Vagina (tissue), 2 donors: ENCODE results near the gene TMEM17. TPM values are rescaled to one million over a fixed set of nuclear protein-coding genes. Genes with fewer than 3 reads are reported as not detected.

ENCODE experiments used
- DNase-seq, 2 donors: peaks; one replicate each; pipeline ENCODE4 v3.0.0-alpha.2; 2017; ENCODE audit errors: extremely low spot score in 2 of 2
- H3K27ac ChIP-seq: fragments of 200-600 bp; sonication (generic); one replicate; pipeline ENCODE4 v1.5.1; 2019
- H3K27me3 ChIP-seq: fragments of 200-600 bp; sonication (generic); one replicate; pipeline ENCODE4 v1.5.1; 2019
- H3K36me3 ChIP-seq, 2 donors: fragments of 200-600 bp; sonication (generic); one replicate each; pipeline ENCODE4 v1.5.1; 2017 to 2019
- H3K4me1 ChIP-seq: fragments of 200-600 bp; sonication (generic); one replicate; pipeline ENCODE4 v1.5.1; 2019
- H3K4me3 ChIP-seq, 2 donors: fragments of 200-600 bp; sonication (generic); 1 replicate in 1 of 2; 2 replicates in 1 of 2; pipeline ENCODE4 v1.5.1; 2016 to 2019
- H3K9me3 ChIP-seq: fragments of 200-600 bp; sonication (generic); one replicate; pipeline ENCODE4 v1.5.1; 2019
- POLR2A ChIP-seq, 2 donors: fragments of 450-650 bp; IDR thresholded peaks; one replicate each; pipeline ENCODE4 v1.6.1; 2017; ENCODE audit warnings: antibody characterized with exemption in 2 of 2, mild to moderate bottlenecking in 2 of 2, moderate library complexity in 2 of 2
- POLR2AphosphoS5 ChIP-seq, 2 donors: sonication (generic); formaldehyde crosslinking; IDR thresholded peaks; one replicate each; pipeline ENCODE4 v1.9.0; 2017; ENCODE audit warnings: antibody characterized with exemption in 2 of 2, mild to moderate bottlenecking in 2 of 2, low read depth in 1 of 2; ENCODE audit not compliant: insufficient read depth in 1 of 2
- intact Hi-C: fragments of 100-400 bp; cut with DNase I; formaldehyde crosslinking; loops from one replicate; pipeline ENCODE4 v1.15.1; 2023
- total RNA-seq: library from RNA; depleted of rRNA; stranded (reverse); fragments of >200 nt; gene quantifications from one replicate; pipeline ENCODE4 v1.2.3, GENCODE V29; 2016
- TF ChIP-seq, protein P1 (sequence below), 3 experiments: fragments of 450-650 bp in 2 of 3; fragments of 200-600 bp in 1 of 3; sonication (generic) in 1 of 3; IDR thresholded peaks; one replicate each; pipeline ENCODE4 v1.5.1; 2017 to 2019; ENCODE audit warnings: antibody characterized with exemption in 3 of 3, mild to moderate bottlenecking in 2 of 3, moderate library complexity in 2 of 3

TMEM17 gene
- total RNA-seq, 1 donor from 2014 or later: 0.98 TPM

DNA sequence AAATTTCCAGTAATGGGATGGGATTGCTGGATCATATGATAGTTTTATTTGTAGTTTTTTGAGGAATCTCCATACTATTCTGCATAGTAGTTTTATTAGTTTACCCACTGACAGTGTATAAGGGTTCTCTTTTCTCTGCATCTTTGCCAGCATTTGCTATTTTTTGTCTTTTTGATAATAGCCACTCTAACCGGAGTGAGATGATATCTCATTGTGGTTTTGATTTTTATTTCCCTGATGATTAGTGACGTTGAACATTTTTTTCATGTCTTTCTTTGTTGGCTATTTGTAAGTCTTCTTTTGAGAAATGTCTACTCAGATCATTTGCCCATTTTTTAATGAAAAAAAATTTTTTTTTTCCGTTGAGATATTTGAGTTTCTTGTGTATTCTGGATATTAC, 26.1 kb downstream of the TMEM17 start:
- Histone ChIP-seq H3K4me1 (peaks cover 36% of the 10 kb centered on the region), H3K9me3 (no peaks in the 10 kb centered on the region), H3K4me3 (no peak overlapping the region), H3K27ac (no peak overlapping the region), H3K36me3 (no peaks in the 10 kb centered on the region), H3K27me3 (no peaks in the 10 kb centered on the region)
- no peak for DNase-seq
- intact Hi-C loops: loop anchor here (10.0 kb wide), 1 partner anchor 225 kb away; the partner anchor contains the start of gene EHBP1
- no peak for TF ChIP-seq POLR2AphosphoS5 (IDR thresholded peaks at IDR 0.05; ENCODE audit: insufficient read depth in 1 of 2, low read depth in 1 of 2)
- TF ChIP-seq, protein P1, sequence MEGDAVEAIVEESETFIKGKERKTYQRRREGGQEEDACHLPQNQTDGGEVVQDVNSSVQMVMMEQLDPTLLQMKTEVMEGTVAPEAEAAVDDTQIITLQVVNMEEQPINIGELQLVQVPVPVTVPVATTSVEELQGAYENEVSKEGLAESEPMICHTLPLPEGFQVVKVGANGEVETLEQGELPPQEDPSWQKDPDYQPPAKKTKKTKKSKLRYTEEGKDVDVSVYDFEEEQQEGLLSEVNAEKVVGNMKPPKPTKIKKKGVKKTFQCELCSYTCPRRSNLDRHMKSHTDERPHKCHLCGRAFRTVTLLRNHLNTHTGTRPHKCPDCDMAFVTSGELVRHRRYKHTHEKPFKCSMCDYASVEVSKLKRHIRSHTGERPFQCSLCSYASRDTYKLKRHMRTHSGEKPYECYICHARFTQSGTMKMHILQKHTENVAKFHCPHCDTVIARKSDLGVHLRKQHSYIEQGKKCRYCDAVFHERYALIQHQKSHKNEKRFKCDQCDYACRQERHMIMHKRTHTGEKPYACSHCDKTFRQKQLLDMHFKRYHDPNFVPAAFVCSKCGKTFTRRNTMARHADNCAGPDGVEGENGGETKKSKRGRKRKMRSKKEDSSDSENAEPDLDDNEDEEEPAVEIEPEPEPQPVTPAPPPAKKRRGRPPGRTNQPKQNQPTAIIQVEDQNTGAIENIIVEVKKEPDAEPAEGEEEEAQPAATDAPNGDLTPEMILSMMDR (IDR thresholded peaks at IDR 0.05): no peak
- no peak for TF ChIP-seq POLR2A (IDR thresholded peaks at IDR 0.05)

DNA sequence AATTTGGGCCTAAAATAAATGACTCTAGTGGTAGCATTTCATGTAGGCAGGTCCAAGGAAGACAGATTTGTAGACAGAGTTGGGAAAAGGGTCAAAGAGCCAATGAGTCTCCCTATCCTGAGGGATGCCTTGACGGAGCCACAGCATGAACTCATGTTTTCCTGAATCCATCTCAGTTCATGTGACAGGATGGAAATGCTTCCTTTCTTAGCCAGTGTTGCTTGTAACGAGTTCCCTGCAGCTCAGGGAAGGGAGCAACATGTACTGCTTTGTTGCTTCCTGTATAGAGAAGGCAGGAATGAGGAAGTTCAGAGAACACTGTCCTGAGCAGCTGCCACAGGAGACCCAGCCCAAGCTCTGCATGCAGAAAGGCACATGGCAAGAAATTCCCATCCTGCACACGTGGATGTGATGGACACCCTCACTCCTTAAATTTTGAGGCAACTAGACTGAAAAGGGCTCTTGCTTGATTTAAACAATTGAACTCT, 27.9 kb downstream of the TMEM17 start:
- intact Hi-C loops: loop anchor here (10.0 kb wide), 1 partner anchor 227 kb away; the partner anchor contains the start of gene EHBP1
- H3K27me3 ChIP-seq: no peaks in the 10 kb centered on the region
- H3K4me3 ChIP-seq: no peak overlapping the region
- no peaks in the 10 kb centered on the region for H3K36me3 ChIP-seq
- H3K4me1 ChIP-seq: peaks cover 53% of the 10 kb centered on the region
- H3K9me3 ChIP-seq: no peaks in the 10 kb centered on the region
- DNase-seq: no peak
- peak in 1 of 2 donors; percentile 88 for TF ChIP-seq POLR2AphosphoS5 (IDR thresholded peaks at IDR 0.05; ENCODE audit: insufficient read depth in 1 of 2, low read depth in 1 of 2)
- TF ChIP-seq, protein P1 (IDR thresholded peaks at IDR 0.05): no peak
- peak overlapping the region; percentile 65 for H3K27ac ChIP-seq

DNA sequence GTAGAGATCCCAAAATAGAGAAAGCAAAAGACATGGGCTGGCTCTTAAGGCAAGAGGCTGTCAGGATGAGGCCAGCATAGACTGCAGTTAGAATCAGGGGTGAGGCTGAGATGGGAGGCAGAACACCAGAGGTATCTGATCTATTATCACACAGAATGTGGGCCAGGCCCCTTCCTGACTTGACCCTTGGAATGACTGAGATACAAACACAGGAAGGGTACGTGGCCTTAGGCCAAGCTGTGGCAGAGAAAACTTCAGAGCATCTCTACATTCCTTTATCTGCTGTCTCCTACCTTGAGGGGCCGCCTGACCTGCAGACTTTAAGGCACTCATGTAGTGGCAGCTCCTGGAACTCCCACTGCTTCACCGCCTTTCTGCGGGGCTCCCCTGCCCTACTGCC, 28.4 kb downstream of the TMEM17 start:
- Histone ChIP-seq H3K27ac (peak overlapping the region; percentile 65), H3K27me3 (no peaks in the 10 kb centered on the region), H3K4me3 (no peak overlapping the region), H3K36me3 (no peaks in the 10 kb centered on the region), H3K9me3 (no peaks in the 10 kb centered on the region), H3K4me1 (peaks cover 58% of the 10 kb centered on the region)
- no peak for DNase-seq
- TF ChIP-seq, protein P1 (IDR thresholded peaks at IDR 0.05): no peak
- no peak for TF ChIP-seq POLR2A (IDR thresholded peaks at IDR 0.05)
- no peak for TF ChIP-seq POLR2AphosphoS5 (IDR thresholded peaks at IDR 0.05; ENCODE audit: insufficient read depth in 1 of 2, low read depth in 1 of 2)
- intact Hi-C loops: loop anchor here (10.0 kb wide), 1 partner anchor 227 kb away; the partner anchor contains the start of gene EHBP1

DNA sequence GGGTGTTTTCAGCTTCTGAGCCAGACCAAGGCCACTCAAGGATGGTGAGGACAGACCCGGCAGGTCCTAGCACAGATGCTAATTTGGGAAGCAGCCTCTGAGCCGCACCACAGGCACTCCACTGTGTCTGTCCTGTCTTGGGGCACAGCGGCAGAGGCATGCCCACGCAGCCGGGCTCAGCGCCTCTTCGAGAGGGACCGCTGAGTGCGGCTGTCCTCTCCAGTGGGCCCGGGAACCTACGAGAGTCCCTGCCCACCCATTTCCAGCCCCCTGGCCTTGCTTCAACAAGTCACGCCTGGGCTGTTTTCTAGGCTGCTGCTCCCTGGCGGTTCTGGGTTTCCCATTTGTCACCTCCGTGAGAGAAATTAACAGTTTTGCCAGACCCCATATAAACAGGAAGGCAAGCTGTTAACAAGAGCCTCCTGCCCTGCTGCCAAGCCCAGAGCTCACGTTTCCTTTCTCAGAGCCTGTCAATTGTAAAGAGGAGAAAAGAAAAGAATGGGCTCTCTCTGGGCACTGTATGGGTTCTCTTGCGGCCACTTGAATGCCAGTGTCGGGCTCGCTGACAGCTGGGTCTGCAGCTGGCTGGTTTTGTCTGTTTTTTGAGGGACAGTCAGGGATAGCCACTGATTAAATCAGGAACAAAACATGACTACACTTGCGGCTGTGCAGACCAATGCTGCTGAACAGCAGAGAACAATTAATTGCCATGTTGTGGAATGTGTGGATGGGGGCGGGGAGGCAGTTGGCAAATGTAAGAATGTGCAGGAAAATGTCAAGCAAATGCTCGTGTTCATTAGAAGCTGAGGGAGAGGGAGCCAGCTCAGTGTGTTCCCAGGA, 30.6 kb downstream of the TMEM17 start:
- Histone ChIP-seq H3K9me3 (no peaks in the 10 kb centered on the region), H3K27ac (peak overlapping the region; percentile 42), H3K4me3 (no peak overlapping the region), H3K4me1 (peaks cover 79% of the 10 kb centered on the region), H3K27me3 (no peaks in the 10 kb centered on the region), H3K36me3 (no peaks in the 10 kb centered on the region)
- intact Hi-C loops: loop anchor here (10.0 kb wide), 1 partner anchor 229 kb away; the partner anchor contains the start of gene EHBP1
- DNase-seq: no peak
- TF ChIP-seq, protein P1 (IDR thresholded peaks at IDR 0.05): no peak
- TF ChIP-seq POLR2A (IDR thresholded peaks at IDR 0.05) (no peak), POLR2AphosphoS5 (IDR thresholded peaks at IDR 0.05; ENCODE audit: insufficient read depth in 1 of 2, low read depth in 1 of 2) (no peak)

DNA sequence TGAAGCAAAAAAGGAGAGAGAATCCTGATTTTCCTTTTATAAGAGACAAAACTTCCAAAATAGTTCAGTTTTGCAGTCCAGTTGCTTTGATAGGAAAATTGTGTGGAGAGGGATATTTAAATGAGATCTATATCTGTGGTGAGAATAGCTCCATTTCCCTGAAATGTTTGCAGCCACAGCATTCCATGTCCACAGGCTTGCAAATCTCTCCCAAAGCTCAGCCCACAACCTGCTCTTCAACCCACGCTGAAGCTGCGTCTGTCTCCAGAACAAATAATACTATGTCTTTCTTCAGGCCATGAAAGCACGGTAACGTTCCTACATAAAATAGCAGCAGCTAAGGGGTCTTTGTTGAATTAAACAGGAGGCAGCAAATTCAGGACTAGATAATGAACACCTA, 31.8 kb downstream of the TMEM17 start:
- intact Hi-C loops: loop anchor here (10.0 kb wide), 1 partner anchor 231 kb away; the partner anchor contains the start of gene EHBP1
- no peak for DNase-seq
- H3K4me3 ChIP-seq: no peak overlapping the region
- TF ChIP-seq POLR2A (IDR thresholded peaks at IDR 0.05) (no peak), POLR2AphosphoS5 (IDR thresholded peaks at IDR 0.05; ENCODE audit: insufficient read depth in 1 of 2, low read depth in 1 of 2) (no peak)
- TF ChIP-seq, protein P1 (IDR thresholded peaks at IDR 0.05): no peak
- H3K4me1 ChIP-seq: peaks cover 91% of the 10 kb centered on the region
- H3K27me3 ChIP-seq: no peaks in the 10 kb centered on the region
- no peaks in the 10 kb centered on the region for H3K36me3 ChIP-seq
- H3K27ac ChIP-seq: no peak overlapping the region
- H3K9me3 ChIP-seq: no peaks in the 10 kb centered on the region
